Measurements from ENCODE around the gene PRKCZ.

The PRKCZ gene

GRCh38 chr1:2156866-2157265 is 106.7 kb downstream of the PRKCZ start:
- no peak overlapping the region for H3K4ac ChIP-seq (ENCODE audit: low read length)
- H4K8ac ChIP-seq (ENCODE audit: low read depth, low read length), result no peak overlapping the region
- no CpG with 5 or more reads among the region's 9 CpGs for WGBS, 2 donors (ENCODE audit: extremely low coverage in 2 of 2, insufficient read length in 2 of 2, insufficient replicate concordance in 1 of 2)
- no peak overlapping the region for H3K9ac ChIP-seq (ENCODE audit: low read depth, low read length, poor library complexity)
- no peak overlapping the region for H2BK12ac ChIP-seq (ENCODE audit: low read length)
- peaks cover 0 to 17% of the 10 kb centered on the region in 2 donors for H3K36me3 ChIP-seq (replicated peaks in 1 of 2; ENCODE audit: control insufficient read depth in 2 of 2, insufficient read depth in 2 of 2, low read length in 2 of 2)
- no peak for DNase-seq (ENCODE audit: low spot score)
- peaks cover 8% of the 10 kb centered on the region for H3K79me1 ChIP-seq (ENCODE audit: low read depth, low read length)
- H3K18ac ChIP-seq (ENCODE audit: low read length), result no peak overlapping the region
- H3K9me3 ChIP-seq (replicated peaks in 1 of 2; ENCODE audit: control insufficient read depth in 2 of 2, insufficient read depth in 1 of 2, low read depth in 1 of 2, low read length in 2 of 2), result peaks cover 0 to 6% of the 10 kb centered on the region in 2 donors
- no peak overlapping the region for H3K4me2 ChIP-seq (ENCODE audit: insufficient read depth, low read length, poor library complexity, severe bottlenecking)
- H2BK5ac ChIP-seq (ENCODE audit: low read length), result no peak overlapping the region
- no peak overlapping the region for H2AK5ac ChIP-seq (ENCODE audit: low read depth, low read length)
- no peak overlapping the region for H2AFZ ChIP-seq (ENCODE audit: low read length)
- peaks cover 4 to 10% of the 10 kb centered on the region in 2 donors for H3K4me1 ChIP-seq (ENCODE audit: control insufficient read depth in 2 of 2, insufficient read depth in 1 of 2, low read depth in 1 of 2, low read length in 2 of 2)
- H4K91ac ChIP-seq (ENCODE audit: low read depth, low read length, poor library complexity), result no peak overlapping the region
- H2BK120ac ChIP-seq (ENCODE audit: low read depth, low read length), result no peak overlapping the region
- H3K27ac ChIP-seq (replicated peaks; ENCODE audit: low read length), result no peak overlapping the region
- no peak overlapping the region for H3K4me3 ChIP-seq (ENCODE audit: low read length in 2 of 2)
- no peak overlapping the region for H2BK15ac ChIP-seq (ENCODE audit: low read length)
- no peaks in the 10 kb centered on the region for H3K27me3 ChIP-seq (ENCODE audit: control insufficient read depth in 3 of 3, insufficient read depth in 3 of 3, low read depth in 1 of 3, low read length in 3 of 3)
- no peak overlapping the region for H3K14ac ChIP-seq (ENCODE audit: low read length)
- H3K23ac ChIP-seq (ENCODE audit: low read depth, low read length, poor library complexity), result no peak overlapping the region

GRCh38 chr1:2157856-2158255 is 107.6 kb downstream of the PRKCZ start:
- WGBS, 2 donors (ENCODE audit: extremely low coverage in 2 of 2, insufficient read length in 2 of 2, insufficient replicate concordance in 1 of 2), result no CpG with 5 or more reads among the region's 19 CpGs
- H3K9ac ChIP-seq (ENCODE audit: low read depth, low read length, poor library complexity), result peak overlapping the region; percentile 30
- H3K27me3 ChIP-seq (ENCODE audit: control insufficient read depth in 3 of 3, insufficient read depth in 3 of 3, low read depth in 1 of 3, low read length in 3 of 3), result no peaks in the 10 kb centered on the region
- H4K8ac ChIP-seq (ENCODE audit: low read depth, low read length), result no peak overlapping the region
- H3K14ac ChIP-seq (ENCODE audit: low read length), result no peak overlapping the region
- no peak overlapping the region for H3K4me3 ChIP-seq (ENCODE audit: low read length in 2 of 2)
- H3K4me1 ChIP-seq (ENCODE audit: control insufficient read depth in 2 of 2, insufficient read depth in 1 of 2, low read depth in 1 of 2, low read length in 2 of 2), result peaks cover 4 to 10% of the 10 kb centered on the region in 2 donors
- H2BK12ac ChIP-seq (ENCODE audit: low read length), result no peak overlapping the region
- H2BK15ac ChIP-seq (ENCODE audit: low read length), result no peak overlapping the region
- no peak overlapping the region for H3K4me2 ChIP-seq (ENCODE audit: insufficient read depth, low read length, poor library complexity, severe bottlenecking)
- no peak overlapping the region for H2BK120ac ChIP-seq (ENCODE audit: low read depth, low read length)
- DNase-seq (ENCODE audit: low spot score), result no peak
- no peak overlapping the region for H3K4ac ChIP-seq (ENCODE audit: low read length)
- no peak overlapping the region for H3K27ac ChIP-seq (replicated peaks; ENCODE audit: low read length)
- H3K23ac ChIP-seq (ENCODE audit: low read depth, low read length, poor library complexity), result peak overlapping the region; percentile 74
- no peak overlapping the region for H2BK5ac ChIP-seq (ENCODE audit: low read length)
- no peak overlapping the region for H3K18ac ChIP-seq (ENCODE audit: low read length)
- H3K9me3 ChIP-seq (replicated peaks in 1 of 2; ENCODE audit: control insufficient read depth in 2 of 2, insufficient read depth in 1 of 2, low read depth in 1 of 2, low read length in 2 of 2), result peaks cover 0 to 6% of the 10 kb centered on the region in 2 donors
- H4K91ac ChIP-seq (ENCODE audit: low read depth, low read length, poor library complexity), result no peak overlapping the region
- no peak overlapping the region for H2AFZ ChIP-seq (ENCODE audit: low read length)
- peaks cover 8% of the 10 kb centered on the region for H3K79me1 ChIP-seq (ENCODE audit: low read depth, low read length)
- H2AK5ac ChIP-seq (ENCODE audit: low read depth, low read length), result no peak overlapping the region
- H3K36me3 ChIP-seq (replicated peaks in 1 of 2; ENCODE audit: control insufficient read depth in 2 of 2, insufficient read depth in 2 of 2, low read length in 2 of 2), result peaks cover 0 to 13% of the 10 kb centered on the region in 2 donors

- Histone ChIP-seq H2BK15ac (ENCODE audit: low read length) (no peak overlapping the region), H2BK12ac (ENCODE audit: low read length) (no peak overlapping the region), H2AK5ac (ENCODE audit: low read depth, low read length) (no peak overlapping the region), H2BK120ac (ENCODE audit: low read depth, low read length) (no peak overlapping the region), H3K9ac (ENCODE audit: low read depth, low read length, poor library complexity) (no peak overlapping the region), H3K23ac (ENCODE audit: low read depth, low read length, poor library complexity) (no peak overlapping the region), H3K36me3 (replicated peaks in 1 of 2; ENCODE audit: control insufficient read depth in 2 of 2, insufficient read depth in 2 of 2, low read length in 2 of 2) (peaks cover 0 to 14% of the 10 kb centered on the region in 2 donors), H3K9me3 (replicated peaks in 1 of 2; ENCODE audit: control insufficient read depth in 2 of 2, insufficient read depth in 1 of 2, low read depth in 1 of 2, low read length in 2 of 2) (peaks cover 3 to 10% of the 10 kb centered on the region in 2 donors), H3K4me1 (ENCODE audit: control insufficient read depth in 2 of 2, insufficient read depth in 1 of 2, low read depth in 1 of 2, low read length in 2 of 2) (peaks cover 4 to 10% of the 10 kb centered on the region in 2 donors), H3K18ac (ENCODE audit: low read length) (no peak overlapping the region), H3K4me3 (ENCODE audit: low read length in 2 of 2) (no peak overlapping the region), H3K14ac (ENCODE audit: low read length) (no peak overlapping the region), H3K4ac (ENCODE audit: low read length) (no peak overlapping the region), H3K27ac (replicated peaks; ENCODE audit: low read length) (no peak overlapping the region), H3K27me3 (ENCODE audit: control insufficient read depth in 3 of 3, insufficient read depth in 3 of 3, low read depth in 1 of 3, low read length in 3 of 3) (no peaks in the 10 kb centered on the region), H4K8ac (ENCODE audit: low read depth, low read length) (no peak overlapping the region), H3K79me1 (ENCODE audit: low read depth, low read length) (peaks cover 8% of the 10 kb centered on the region), H2AFZ (ENCODE audit: low read length) (no peak overlapping the region), H4K91ac (ENCODE audit: low read depth, low read length, poor library complexity) (no peak overlapping the region), H3K4me2 (ENCODE audit: insufficient read depth, low read length, poor library complexity, severe bottlenecking) (no peak overlapping the region), H2BK5ac (ENCODE audit: low read length) (no peak overlapping the region)
- DNase-seq (ENCODE audit: low spot score), result no peak
- no CpG with 5 or more reads among the region's 16 CpGs for WGBS, 2 donors (ENCODE audit: extremely low coverage in 2 of 2, insufficient read length in 2 of 2, insufficient replicate concordance in 1 of 2)
These were observed 108.1 kb downstream of the PRKCZ start for GRCh38 chr1:2158272-2158671.

GRCh38 chr1:2159124-2159523 is 108.9 kb downstream of the PRKCZ start:
- Histone ChIP-seq H2BK12ac (ENCODE audit: low read length) (no peak overlapping the region), H3K9ac (ENCODE audit: low read depth, low read length, poor library complexity) (no peak overlapping the region), H3K36me3 (replicated peaks in 1 of 2; ENCODE audit: control insufficient read depth in 2 of 2, insufficient read depth in 2 of 2, low read length in 2 of 2) (peaks cover 0 to 12% of the 10 kb centered on the region in 2 donors), H4K91ac (ENCODE audit: low read depth, low read length, poor library complexity) (no peak overlapping the region), H2AK5ac (ENCODE audit: low read depth, low read length) (no peak overlapping the region), H2AFZ (ENCODE audit: low read length) (no peak overlapping the region), H3K4me3 (ENCODE audit: low read length in 2 of 2) (no peak overlapping the region), H2BK120ac (ENCODE audit: low read depth, low read length) (no peak overlapping the region), H2BK5ac (ENCODE audit: low read length) (peak overlapping the region; percentile 46), H2BK15ac (ENCODE audit: low read length) (no peak overlapping the region), H4K8ac (ENCODE audit: low read depth, low read length) (no peak overlapping the region), H3K14ac (ENCODE audit: low read length) (no peak overlapping the region), H3K18ac (ENCODE audit: low read length) (no peak overlapping the region), H3K27ac (replicated peaks; ENCODE audit: low read length) (no peak overlapping the region), H3K27me3 (ENCODE audit: control insufficient read depth in 3 of 3, insufficient read depth in 3 of 3, low read depth in 1 of 3, low read length in 3 of 3) (no peaks in the 10 kb centered on the region), H3K9me3 (replicated peaks in 1 of 2; ENCODE audit: control insufficient read depth in 2 of 2, insufficient read depth in 1 of 2, low read depth in 1 of 2, low read length in 2 of 2) (peaks cover 7 to 12% of the 10 kb centered on the region in 2 donors), H3K4ac (ENCODE audit: low read length) (no peak overlapping the region), H3K79me1 (ENCODE audit: low read depth, low read length) (peaks cover 6% of the 10 kb centered on the region), H3K4me2 (ENCODE audit: insufficient read depth, low read length, poor library complexity, severe bottlenecking) (no peak overlapping the region), H3K4me1 (ENCODE audit: control insufficient read depth in 2 of 2, insufficient read depth in 1 of 2, low read depth in 1 of 2, low read length in 2 of 2) (peaks cover 4 to 10% of the 10 kb centered on the region in 2 donors), H3K23ac (ENCODE audit: low read depth, low read length, poor library complexity) (no peak overlapping the region)
- WGBS, 2 donors (ENCODE audit: extremely low coverage in 2 of 2, insufficient read length in 2 of 2, insufficient replicate concordance in 1 of 2), result no CpG with 5 or more reads among the region's 18 CpGs
- no peak for DNase-seq (ENCODE audit: low spot score)

Measured in neuronal stem cell (in vitro differentiated cells).